Osteoblast (primary cell): ENCODE results near the gene TPRKB. TPM values are rescaled to one million over a fixed set of nuclear protein-coding genes. Genes with fewer than 3 reads are reported as not detected.

Experiments
- DNase-seq: peaks from one replicate; pipeline ENCODE4 v3.0.0; 2011; ENCODE audit warnings: low spot score, mixed read lengths; ENCODE audit not compliant: insufficient read length; ENCODE audit errors: missing footprints
- H2AFZ ChIP-seq: 2 replicates; pipeline ENCODE4 v1.6.0; 2011; ENCODE audit warnings: mild to moderate bottlenecking, low read length
- H3K27ac ChIP-seq: 2 replicates; pipeline ENCODE4 v1.5.1; 2011; ENCODE audit warnings: mild to moderate bottlenecking, low read depth, low read length, moderate library complexity
- H3K27me3 ChIP-seq: 2 replicates; pipeline ENCODE4 v1.6.0; 2012; ENCODE audit warnings: mild to moderate bottlenecking, control low read depth, inconsistent platforms, low read length, moderate library complexity; ENCODE audit not compliant: insufficient read depth
- H3K36me3 ChIP-seq: 2 replicates; pipeline ENCODE4 v1.5.1; 2011; ENCODE audit warnings: mild to moderate bottlenecking, low read length, control low read depth, moderate library complexity; ENCODE audit not compliant: insufficient read depth
- H3K4me1 ChIP-seq: 2 replicates; pipeline ENCODE4 v1.5.1; 2011; ENCODE audit warnings: mild to moderate bottlenecking, low read length, control low read depth, moderate library complexity; ENCODE audit not compliant: insufficient read depth
- H3K4me2 ChIP-seq: 2 replicates; pipeline ENCODE4 v1.6.0; 2011; ENCODE audit warnings: mild to moderate bottlenecking, low read length; ENCODE audit not compliant: insufficient read depth
- H3K4me3 ChIP-seq: fragments of 200-600 bp; sonication (generic); 3 replicates; pipeline ENCODE4 v1.5.1; 2012; ENCODE audit warnings: mild to moderate bottlenecking, low read length, inconsistent platforms; ENCODE audit not compliant: insufficient read depth
- H3K79me2 ChIP-seq: 2 replicates; pipeline ENCODE4 v1.6.0; 2012; ENCODE audit warnings: mild to moderate bottlenecking, low read length, control low read depth, inconsistent platforms; ENCODE audit not compliant: insufficient read depth
- H3K9me3 ChIP-seq: 2 replicates; pipeline ENCODE4 v1.5.1; 2011; ENCODE audit warnings: low read depth, low read length, control low read depth
- H4K20me1 ChIP-seq: 2 replicates; pipeline ENCODE4 v1.6.0; 2012; ENCODE audit warnings: mild to moderate bottlenecking, low read length, control low read depth; ENCODE audit not compliant: insufficient read depth
- CTCF ChIP-seq: IDR thresholded peaks from 2 replicates; pipeline ENCODE4 v1.5.1; 2011; ENCODE audit warnings: mild to moderate bottlenecking, low read depth, low read length, moderate library complexity; ENCODE audit errors: extremely low read depth
- total RNA-seq: library from RNA; depleted of rRNA; stranded (reverse); fragments of >200 nt; gene quantifications from 2 replicates; pipeline ENCODE4 v1.2.3, GENCODE V29; 2012

TPRKB gene
- total RNA-seq, 1 donor = 16.6 TPM

DNA sequence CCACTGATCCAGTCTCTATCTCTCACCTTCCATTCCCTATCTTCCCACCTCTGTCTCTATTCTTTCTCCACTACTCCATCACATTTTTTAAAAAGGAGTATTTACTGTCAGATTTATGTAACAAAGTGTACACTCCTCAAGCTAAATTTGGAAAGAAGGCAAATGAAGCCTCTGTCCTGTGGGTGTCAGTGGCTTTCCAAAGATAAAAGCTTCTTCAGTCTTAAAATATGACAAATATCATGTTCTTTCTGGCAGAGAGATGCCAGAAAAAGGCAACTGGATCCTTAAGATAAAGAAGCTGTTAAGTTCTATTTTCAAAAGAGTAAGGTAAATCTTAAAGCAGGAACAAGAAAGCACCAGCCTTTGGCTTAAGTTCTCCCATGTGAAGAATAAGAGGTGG is 35.7 kb upstream of the TPRKB start:
- Histone ChIP-seq H3K9me3 (no peaks in the 10 kb centered on the region), H2AFZ (no peak overlapping the region), H3K4me2 (no peak overlapping the region), H3K27me3 (no peaks in the 10 kb centered on the region), H4K20me1 (peaks cover 19% of the 10 kb centered on the region), H3K4me3 (no peak overlapping the region), H3K79me2 (peaks cover 49% of the 10 kb centered on the region), H3K4me1 (peaks cover 9% of the 10 kb centered on the region), H3K27ac (no peak overlapping the region), H3K36me3 (peaks cover 78% of the 10 kb centered on the region)
- DNase-seq = no peak
- no peak for TF ChIP-seq CTCF

DNA sequence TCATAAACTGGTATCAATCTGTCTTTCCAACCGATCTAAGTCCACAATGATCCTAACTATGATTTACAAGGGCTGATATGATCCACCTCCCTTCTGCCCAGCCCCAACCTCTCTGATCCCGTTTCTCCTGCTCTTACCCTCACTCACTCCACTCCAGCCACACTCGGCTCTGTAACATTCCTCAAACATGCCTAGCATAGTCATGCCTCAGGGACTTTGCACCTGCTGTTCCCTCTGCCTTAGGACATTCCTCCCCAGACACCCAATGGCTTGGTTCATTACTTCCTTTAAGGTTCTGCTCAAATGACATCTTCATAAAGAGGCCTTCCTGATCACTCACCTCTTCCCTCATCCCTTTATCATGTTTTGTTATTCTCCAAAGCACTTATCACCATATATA is 33.6 kb upstream of the TPRKB start:
- Histone ChIP-seq H3K79me2 (peaks cover 31% of the 10 kb centered on the region), H3K9me3 (no peaks in the 10 kb centered on the region), H3K4me1 (no peaks in the 10 kb centered on the region), H4K20me1 (peaks cover 16% of the 10 kb centered on the region), H3K4me3 (no peak overlapping the region), H3K4me2 (no peak overlapping the region), H2AFZ (no peak overlapping the region), H3K27ac (no peak overlapping the region), H3K27me3 (no peaks in the 10 kb centered on the region), H3K36me3 (peaks cover 73% of the 10 kb centered on the region)
- no peak for TF ChIP-seq CTCF
- no peak for DNase-seq

GRCh38 chr2:73766994-73767393 is 29.8 kb upstream of the TPRKB start:
- Histone ChIP-seq H3K4me3 (no peak overlapping the region), H3K9me3 (no peaks in the 10 kb centered on the region), H3K4me1 (no peaks in the 10 kb centered on the region), H3K79me2 (peaks cover 13% of the 10 kb centered on the region), H3K27me3 (no peaks in the 10 kb centered on the region), H3K36me3 (peaks cover 69% of the 10 kb centered on the region), H3K4me2 (no peak overlapping the region), H3K27ac (no peak overlapping the region), H4K20me1 (peaks cover 7% of the 10 kb centered on the region), H2AFZ (no peak overlapping the region)
- TF ChIP-seq CTCF = no peak
- no peak for DNase-seq

DNA sequence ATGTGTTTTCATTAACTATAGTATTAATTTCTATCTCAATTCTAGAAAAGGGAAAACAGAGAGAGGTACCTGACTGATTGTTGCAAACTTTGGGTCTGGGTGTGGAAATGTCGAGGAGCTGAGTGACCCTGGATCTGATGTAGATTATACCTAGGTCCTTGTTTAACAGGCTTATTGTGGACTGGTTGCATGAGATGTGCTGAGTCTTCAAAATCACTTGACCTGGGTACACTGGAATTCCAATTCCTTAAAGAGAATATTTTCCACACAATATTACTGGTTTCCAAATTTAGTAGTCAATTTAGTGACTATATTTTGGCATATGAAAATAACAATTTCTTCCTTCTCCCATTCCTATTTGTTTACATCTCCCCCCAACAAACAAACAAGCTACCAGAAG is 29.2 kb upstream of the TPRKB start:
- no peaks in the 10 kb centered on the region for H3K27me3 ChIP-seq
- no peak overlapping the region for H3K4me3 ChIP-seq
- no peak for TF ChIP-seq CTCF
- peaks cover 70% of the 10 kb centered on the region for H3K36me3 ChIP-seq
- no peak overlapping the region for H3K27ac ChIP-seq
- no peak for DNase-seq
- H2AFZ ChIP-seq = no peak overlapping the region
- H3K4me1 ChIP-seq = no peaks in the 10 kb centered on the region
- no peak overlapping the region for H3K4me2 ChIP-seq
- H3K9me3 ChIP-seq = no peaks in the 10 kb centered on the region
- peaks cover 13% of the 10 kb centered on the region for H3K79me2 ChIP-seq
- peaks cover 7% of the 10 kb centered on the region for H4K20me1 ChIP-seq
